Measurements from ENCODE around the gene NOTUM.

DNA sequence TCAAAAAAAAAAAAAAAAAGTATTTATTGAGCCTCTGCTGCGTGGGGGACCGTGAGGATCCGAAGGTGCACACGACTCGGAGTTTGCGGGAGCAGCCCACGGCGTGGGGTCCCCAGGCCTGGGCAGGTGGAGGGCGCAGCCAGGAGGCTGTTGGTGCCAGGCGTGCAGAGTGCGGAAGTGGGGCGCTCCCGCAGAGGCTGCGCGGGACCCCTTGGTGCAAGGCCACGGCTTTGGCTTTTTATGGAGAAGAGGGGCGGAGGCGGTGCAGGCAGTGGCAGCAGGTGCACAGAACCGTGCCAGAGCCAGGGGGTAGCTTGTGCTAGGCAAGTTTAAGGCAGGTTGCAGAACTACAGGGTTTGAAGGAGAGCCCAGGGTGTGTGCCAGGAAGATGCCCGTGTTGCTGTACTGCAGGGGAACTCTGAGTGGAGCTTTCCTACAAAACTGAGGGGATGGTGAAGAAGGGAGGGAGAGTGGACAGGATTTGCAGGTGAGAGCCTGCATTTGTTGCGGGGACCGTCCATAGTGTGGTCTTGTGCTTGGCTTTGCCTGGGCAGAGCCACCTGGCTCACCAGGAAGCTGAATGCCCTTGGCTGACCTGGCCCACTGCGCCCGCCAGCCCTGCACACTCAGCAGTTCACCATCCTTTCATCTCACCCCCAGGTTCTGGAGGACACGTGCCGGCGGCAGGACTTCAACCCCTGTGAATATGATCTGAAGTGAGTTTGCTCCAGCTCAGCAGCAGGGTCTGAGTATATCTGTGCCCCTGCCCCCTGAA lies 17.7 kb upstream of the NOTUM start:
- TF ChIP-seq, protein P1, sequence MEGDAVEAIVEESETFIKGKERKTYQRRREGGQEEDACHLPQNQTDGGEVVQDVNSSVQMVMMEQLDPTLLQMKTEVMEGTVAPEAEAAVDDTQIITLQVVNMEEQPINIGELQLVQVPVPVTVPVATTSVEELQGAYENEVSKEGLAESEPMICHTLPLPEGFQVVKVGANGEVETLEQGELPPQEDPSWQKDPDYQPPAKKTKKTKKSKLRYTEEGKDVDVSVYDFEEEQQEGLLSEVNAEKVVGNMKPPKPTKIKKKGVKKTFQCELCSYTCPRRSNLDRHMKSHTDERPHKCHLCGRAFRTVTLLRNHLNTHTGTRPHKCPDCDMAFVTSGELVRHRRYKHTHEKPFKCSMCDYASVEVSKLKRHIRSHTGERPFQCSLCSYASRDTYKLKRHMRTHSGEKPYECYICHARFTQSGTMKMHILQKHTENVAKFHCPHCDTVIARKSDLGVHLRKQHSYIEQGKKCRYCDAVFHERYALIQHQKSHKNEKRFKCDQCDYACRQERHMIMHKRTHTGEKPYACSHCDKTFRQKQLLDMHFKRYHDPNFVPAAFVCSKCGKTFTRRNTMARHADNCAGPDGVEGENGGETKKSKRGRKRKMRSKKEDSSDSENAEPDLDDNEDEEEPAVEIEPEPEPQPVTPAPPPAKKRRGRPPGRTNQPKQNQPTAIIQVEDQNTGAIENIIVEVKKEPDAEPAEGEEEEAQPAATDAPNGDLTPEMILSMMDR (conservative IDR thresholded peaks at IDR 0.05 in 1 of 2, IDR thresholded peaks at IDR 0.05 in 1 of 2; ENCODE audit: extremely low read depth in 1 of 2, insufficient read depth in 1 of 2, low read depth in 1 of 2, low read length in 2 of 2): no peak
- no peak for TF ChIP-seq EZH2 (IDR thresholded peaks at IDR 0.05; ENCODE audit: borderline replicate concordance, low read length)

Data from mammary epithelial cell (primary cell).